Stomach (tissue), 9 donors: ENCODE measurements around the gene CHRNA1. TPM values are rescaled to one million over a fixed set of nuclear protein-coding genes. Genes with fewer than 3 reads are reported as not detected.

ENCODE experiments used
- DNase-seq, 2 donors: peaks; one replicate each; pipeline versions ENCODE4 v3.0.0 to v3.0.0-alpha.2; 2013 to 2019
- H3K27ac ChIP-seq, 5 donors: fragments of 200-600 bp in 4 of 5; sonication (generic) in 4 of 5; one replicate each; pipeline ENCODE4 v1.5.1; 2013 to 2019; ENCODE audit warnings: mild to moderate bottlenecking in 1 of 5, moderate library complexity in 1 of 5
- H3K27me3 ChIP-seq, 3 donors: fragments of 200-600 bp; sonication (generic); one replicate each; pipeline ENCODE4 v1.5.1; 2017 to 2019; ENCODE audit warnings: mixed run types in 1 of 3
- H3K36me3 ChIP-seq, 4 donors: fragments of 200-600 bp; sonication (generic); 1 replicate in 3 of 4; 2 replicates in 1 of 4; pipeline ENCODE4 v1.5.1; 2016 to 2019
- H3K4me1 ChIP-seq, 4 donors: fragments of 200-600 bp; sonication (generic); one replicate each; pipeline ENCODE4 v1.5.1; 2016 to 2019
- H3K4me3 ChIP-seq, 4 donors: fragments of 200-600 bp; sonication (generic) in 3 of 4; one replicate each; pipeline ENCODE4 v1.5.1; 2016 to 2019; ENCODE audit warnings: mild to moderate bottlenecking in 1 of 4
- H3K9me3 ChIP-seq, 4 donors: fragments of 200-600 bp; sonication (generic); one replicate each; pipeline ENCODE4 v1.5.1; 2016 to 2019
- EP300 ChIP-seq: sonication (generic); formaldehyde crosslinking; IDR thresholded peaks from one replicate; pipeline ENCODE4 v1.6.1; 2017; ENCODE audit warnings: antibody characterized with exemption
- POLR2A ChIP-seq, 4 donors: fragments of 450-650 bp; IDR thresholded peaks; one replicate each; pipeline ENCODE4 v1.6.1; 2016; ENCODE audit warnings: antibody characterized with exemption in 4 of 4, control low read depth in 2 of 4, mild to moderate bottlenecking in 1 of 4, moderate library complexity in 1 of 4
- POLR2AphosphoS5 ChIP-seq, 3 donors: sonication (generic); formaldehyde crosslinking; IDR thresholded peaks; one replicate each; pipeline ENCODE4 v1.6.1; 2016; ENCODE audit warnings: antibody characterized with exemption in 3 of 3
- WGBS, 5 donors: extraction: QIAGEN DNeasy Blood & Tissue Kit in 3 of 5; methylation state at CpG; one replicate each; pipeline versions ENCODE4 v1.1.5 to v1.1.7; 2013 to 2018; 5-methylcytosine and 5-hydroxymethylcytosine counted together
- intact Hi-C: fragments of 100-400 bp; cut with DNase I; formaldehyde crosslinking; loops from one replicate; pipeline ENCODE4 v1.15.1; 2023; ENCODE audit warnings: low total_unique reads
- polyA plus RNA-seq, 3 donors: library from polyadenylated mRNA; stranded (reverse); fragments of 200-250 nt; gene quantifications; one replicate each; pipeline ENCODE4 v1.2.3, GENCODE V29; 2013
- total RNA-seq, 5 donors: library from RNA; depleted of rRNA; stranded (reverse); fragments of >200 nt; gene quantifications; one replicate each; pipeline versions ENCODE4 v1.1.0 to v1.2.3, GENCODE V29; 2014 to 2016
- TF ChIP-seq, protein P1 (sequence below), 7 experiments: fragments of 450-650 bp in 4 of 7; fragments of 200-600 bp in 3 of 7; sonication (generic) in 3 of 7; IDR thresholded peaks; one replicate each; pipeline ENCODE4 v1.5.1; 2016 to 2019; ENCODE audit warnings: antibody characterized with exemption in 7 of 7, control low read depth in 2 of 7, mild to moderate bottlenecking in 1 of 7
- donor health status: healthy with polysubstance abuse.
- donor health status: Bipolar disorder and iron deficiency.
- donor health status: healthy.

CHRNA1 gene
- total and polyA plus RNA-seq, 8 donors: 0.46 TPM; not detected in 7

DNA sequence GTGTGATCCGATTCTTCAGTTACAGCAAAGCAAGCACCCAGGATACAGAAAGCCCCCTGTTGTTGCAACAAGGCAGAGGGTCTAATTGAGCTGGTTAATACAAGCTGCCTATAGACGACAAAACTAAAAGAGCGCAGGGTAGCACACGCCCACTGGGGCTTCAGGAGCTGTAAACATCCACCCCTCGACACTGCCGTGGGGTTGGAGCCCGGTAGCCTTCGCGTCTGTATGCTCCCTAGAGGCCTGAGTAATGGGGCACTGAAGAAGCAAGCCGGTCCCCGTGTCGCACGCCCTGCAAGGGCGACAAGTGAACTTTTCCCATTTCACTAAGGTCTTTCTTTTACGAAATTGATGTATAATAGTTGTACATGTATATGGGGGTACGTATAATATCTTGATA lies 24.7 kb upstream of the CHRNA1 start:
- intact Hi-C loops: no loop called here
- WGBS, 5 donors: 79 to 89% (median 85%) methylated on average over 15 to 16 of the region's 16 CpGs

DNA sequence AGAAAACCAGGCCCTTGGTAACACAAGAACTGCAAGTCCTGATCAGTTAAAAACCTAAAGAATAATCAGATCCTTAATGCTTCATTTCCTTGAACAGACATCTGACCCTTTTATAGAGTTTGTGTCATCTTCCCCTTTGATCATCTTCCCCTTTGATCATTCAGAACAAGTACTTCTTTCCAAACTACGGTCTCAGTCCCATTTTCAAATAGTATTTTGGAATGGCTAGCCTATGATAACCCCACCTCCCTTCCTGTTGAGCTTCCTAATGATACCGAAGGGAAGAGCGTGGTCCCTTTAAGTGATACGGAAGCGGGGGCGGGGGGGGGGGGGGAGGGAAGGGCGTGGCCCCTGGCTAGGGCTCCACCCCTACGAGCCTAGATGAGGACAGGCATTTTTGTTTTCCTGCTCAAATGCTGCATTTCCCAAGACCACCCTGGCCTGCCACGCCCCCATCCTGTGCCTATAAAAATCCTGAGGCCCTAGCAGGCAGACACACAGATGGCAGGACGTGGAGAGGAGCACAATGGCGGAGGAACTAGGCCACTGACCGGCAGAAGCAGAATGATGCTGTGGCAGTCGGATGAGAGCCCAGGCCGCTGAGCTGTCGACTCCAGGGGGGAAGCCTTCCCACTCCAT lies 24.1 kb upstream of the CHRNA1 start:
- no peaks in the 10 kb centered on the region for H3K36me3 ChIP-seq
- no peak for DNase-seq
- H3K27me3 ChIP-seq: no peaks in the 10 kb centered on the region
- H3K4me1 ChIP-seq: no peaks in the 10 kb centered on the region
- TF ChIP-seq, protein P1, sequence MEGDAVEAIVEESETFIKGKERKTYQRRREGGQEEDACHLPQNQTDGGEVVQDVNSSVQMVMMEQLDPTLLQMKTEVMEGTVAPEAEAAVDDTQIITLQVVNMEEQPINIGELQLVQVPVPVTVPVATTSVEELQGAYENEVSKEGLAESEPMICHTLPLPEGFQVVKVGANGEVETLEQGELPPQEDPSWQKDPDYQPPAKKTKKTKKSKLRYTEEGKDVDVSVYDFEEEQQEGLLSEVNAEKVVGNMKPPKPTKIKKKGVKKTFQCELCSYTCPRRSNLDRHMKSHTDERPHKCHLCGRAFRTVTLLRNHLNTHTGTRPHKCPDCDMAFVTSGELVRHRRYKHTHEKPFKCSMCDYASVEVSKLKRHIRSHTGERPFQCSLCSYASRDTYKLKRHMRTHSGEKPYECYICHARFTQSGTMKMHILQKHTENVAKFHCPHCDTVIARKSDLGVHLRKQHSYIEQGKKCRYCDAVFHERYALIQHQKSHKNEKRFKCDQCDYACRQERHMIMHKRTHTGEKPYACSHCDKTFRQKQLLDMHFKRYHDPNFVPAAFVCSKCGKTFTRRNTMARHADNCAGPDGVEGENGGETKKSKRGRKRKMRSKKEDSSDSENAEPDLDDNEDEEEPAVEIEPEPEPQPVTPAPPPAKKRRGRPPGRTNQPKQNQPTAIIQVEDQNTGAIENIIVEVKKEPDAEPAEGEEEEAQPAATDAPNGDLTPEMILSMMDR (IDR thresholded peaks at IDR 0.05): no peak
- TF ChIP-seq POLR2AphosphoS5 (IDR thresholded peaks at IDR 0.05) (no peak), POLR2A (IDR thresholded peaks at IDR 0.05) (no peak), EP300 (no peak)
- 54 to 68% (median 61%) methylated on average over 11 to 15 of the region's 15 CpGs for WGBS, 5 donors
- H3K9me3 ChIP-seq: no peaks in the 10 kb centered on the region
- H3K27ac ChIP-seq: no peak overlapping the region
- H3K4me3 ChIP-seq: no peak overlapping the region
- intact Hi-C loops: no loop called here

More for the DNA sequence above, 24.7 kb upstream of the CHRNA1 start:
- Histone ChIP-seq H3K4me1 (no peaks in the 10 kb centered on the region), H3K36me3 (no peaks in the 10 kb centered on the region), H3K27ac (no peak overlapping the region), H3K9me3 (no peaks in the 10 kb centered on the region), H3K27me3 (no peaks in the 10 kb centered on the region), H3K4me3 (no peak overlapping the region)
- no peak for DNase-seq
- TF ChIP-seq, protein P1 (IDR thresholded peaks at IDR 0.05): no peak
- TF ChIP-seq POLR2AphosphoS5 (IDR thresholded peaks at IDR 0.05) (no peak), EP300 (no peak), POLR2A (IDR thresholded peaks at IDR 0.05) (no peak)

DNA sequence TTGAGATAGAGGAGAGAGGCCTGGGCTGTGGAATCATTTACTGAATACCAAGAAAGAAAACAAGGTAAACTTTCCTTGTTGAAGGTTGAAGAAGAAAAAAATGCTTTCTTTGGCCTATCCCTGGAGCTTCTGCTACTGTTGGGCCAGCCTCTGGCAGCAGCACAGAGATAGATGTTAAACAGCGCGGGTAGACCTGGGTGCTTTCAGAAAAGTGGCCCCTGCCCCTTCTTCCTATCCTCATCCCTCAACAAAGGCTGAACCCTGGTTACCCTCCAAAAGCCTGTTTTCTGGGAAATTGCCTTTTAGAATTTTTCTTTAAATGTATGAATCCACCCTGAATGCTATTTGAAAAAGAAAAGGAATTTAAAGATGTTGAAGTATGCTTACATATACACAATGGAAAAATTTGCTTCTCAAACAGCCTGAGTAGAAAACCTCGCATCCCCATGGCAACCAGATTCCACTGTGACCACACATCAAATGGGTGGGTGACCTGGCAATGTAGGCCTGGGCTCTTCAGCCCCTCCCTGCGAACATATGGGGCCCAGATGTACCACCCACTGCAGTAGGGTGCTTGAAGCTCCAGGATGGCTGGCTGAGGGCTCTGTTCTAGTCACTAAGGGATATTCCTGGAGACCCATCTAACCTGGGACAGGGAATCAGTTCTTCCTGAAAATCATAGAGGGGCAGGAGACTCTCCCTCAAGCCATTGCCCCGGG lies 23.4 kb upstream of the CHRNA1 start:
- Histone ChIP-seq H3K9me3 (no peaks in the 10 kb centered on the region), H3K4me3 (no peak overlapping the region), H3K27me3 (no peaks in the 10 kb centered on the region), H3K27ac (no peak overlapping the region), H3K36me3 (no peaks in the 10 kb centered on the region), H3K4me1 (no peaks in the 10 kb centered on the region)
- 46 to 59% (median 57%) methylated on average over 5 of the region's 5 CpGs for WGBS, 5 donors
- DNase-seq: peak in 1 of 2 donors; percentile 89
- no peak for TF ChIP-seq POLR2AphosphoS5 (IDR thresholded peaks at IDR 0.05)
- TF ChIP-seq, protein P1 (IDR thresholded peaks at IDR 0.05): no peak
- no peak for TF ChIP-seq EP300
- no peak for TF ChIP-seq POLR2A (IDR thresholded peaks at IDR 0.05)
- intact Hi-C loops: no loop called here

DNA sequence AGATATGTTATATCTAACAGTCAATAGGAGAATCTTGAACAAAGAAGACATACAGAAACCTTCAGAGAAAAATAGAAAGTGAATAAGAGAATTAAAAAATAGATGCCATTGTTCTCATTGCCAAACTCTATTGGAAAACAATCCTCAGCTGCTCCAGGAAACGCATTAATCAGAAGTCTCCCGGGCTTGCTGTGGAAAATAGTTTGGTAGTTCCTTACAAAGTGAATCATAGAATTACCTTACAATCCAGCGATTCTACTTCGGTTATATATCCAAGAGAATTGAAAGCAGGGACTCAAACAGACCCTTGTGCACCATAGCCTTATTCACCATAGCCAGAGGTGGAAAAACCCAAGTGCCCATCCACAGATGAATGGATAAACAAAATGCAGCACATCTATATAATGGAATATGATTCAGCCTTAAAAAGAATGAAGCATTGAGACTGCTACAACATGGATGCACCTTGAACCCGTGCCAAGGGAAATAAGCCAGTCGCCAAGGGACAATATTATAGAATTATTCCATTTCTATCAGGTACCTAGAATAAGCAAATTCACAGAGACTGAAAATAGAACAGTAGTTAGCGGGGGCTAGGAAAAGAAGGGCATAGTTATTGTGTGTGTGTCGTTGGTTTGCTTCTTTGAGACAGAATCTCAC lies 21.9 kb upstream of the CHRNA1 start:
- Histone ChIP-seq H3K36me3 (no peaks in the 10 kb centered on the region), H3K27me3 (no peaks in the 10 kb centered on the region), H3K4me3 (no peak overlapping the region), H3K4me1 (peaks cover 0 to 9% (median 0%) of the 10 kb centered on the region in 4 donors), H3K27ac (no peak overlapping the region), H3K9me3 (no peaks in the 10 kb centered on the region)
- no peak for DNase-seq
- TF ChIP-seq, protein P1 (IDR thresholded peaks at IDR 0.05): no peak
- TF ChIP-seq POLR2AphosphoS5 (IDR thresholded peaks at IDR 0.05): no peak
- no peak for TF ChIP-seq POLR2A (IDR thresholded peaks at IDR 0.05)
- no peak for TF ChIP-seq EP300
- intact Hi-C loops: no loop called here
- 78 to 93% (median 85%) methylated on average over 8 of the region's 8 CpGs for WGBS, 5 donors
